Heart right ventricle (tissue), 16 donors: ENCODE data around the gene FRRS1L. TPM values are rescaled to one million over a fixed set of nuclear protein-coding genes. Genes with fewer than 3 reads are reported as not detected.

Experiments
- ATAC-seq, 8 donors: fragments of 200-7000 bp; cut with Tn5 transposase; one replicate each; pipeline ENCODE4 v1.9.1; 2020; ENCODE audit warnings: mild to moderate bottlenecking in 8 of 8, moderate library complexity in 8 of 8, moderate number of reproducible peaks in 1 of 8
- DNase-seq, 2 donors: peaks; one replicate each; pipeline ENCODE4 v3.0.0-alpha.2; 2020
- H3K27ac ChIP-seq, 10 donors: fragments of 200-600 bp; sonication (generic) in 2 of 10; one replicate each; pipeline versions ENCODE4 v1.5.0 to v1.8.0; 2020 to 2022; ENCODE audit warnings: mild to moderate bottlenecking in 3 of 10
- H3K27me3 ChIP-seq, 7 donors: fragments of 200-600 bp; one replicate each; pipeline ENCODE4 v1.8.0; 2021 to 2022; ENCODE audit warnings: mild to moderate bottlenecking in 2 of 7
- H3K36me3 ChIP-seq, 9 donors: fragments of 200-600 bp; sonication (generic) in 1 of 9; one replicate each; pipeline versions ENCODE4 v1.5.0 to v1.8.0; 2020 to 2022; ENCODE audit warnings: mild to moderate bottlenecking in 2 of 9
- H3K4me1 ChIP-seq, 9 donors: fragments of 200-600 bp; sonication (generic) in 1 of 9; one replicate each; pipeline versions ENCODE4 v1.5.0 to v1.8.0; 2020 to 2022; ENCODE audit warnings: mild to moderate bottlenecking in 4 of 9
- H3K4me3 ChIP-seq, 10 donors: fragments of 200-600 bp; sonication (generic) in 2 of 10; one replicate each; pipeline versions ENCODE4 v1.5.0 to v1.8.0; 2020 to 2022; ENCODE audit warnings: mild to moderate bottlenecking in 7 of 10, moderate library complexity in 2 of 10
- H3K9me3 ChIP-seq, 11 donors: fragments of 200-600 bp in 10 of 11; sonication (generic) in 2 of 11; one replicate each; pipeline versions ENCODE4 v1.5.0 to v1.8.0; 2013 to 2022; ENCODE audit warnings: mild to moderate bottlenecking in 2 of 11, control low read depth in 1 of 11, moderate library complexity in 1 of 11
- CTCF ChIP-seq, 9 donors: fragments of 200-600 bp; sonication (generic) in 2 of 9; IDR thresholded peaks; one replicate each; pipeline versions ENCODE4 v1.5.0 to v1.8.0; 2021 to 2022; ENCODE audit warnings: antibody characterized with exemption in 9 of 9, mild to moderate bottlenecking in 5 of 9, moderate library complexity in 1 of 9
- WGBS, 2 donors: extraction: QIAGEN DNeasy Blood & Tissue Kit; methylation state at CpG; one replicate each; pipeline ENCODE4 v1.1.7; 2013; ENCODE audit warnings: inconsistent platforms in 1 of 2; 5-methylcytosine and 5-hydroxymethylcytosine counted together
- intact Hi-C, 10 donors: fragments of 100-400 bp; cut with DNase I; formaldehyde crosslinking; loops; one replicate each; pipeline versions ENCODE4 v1.11.1 to v1.14.2; 2022
- polyA plus RNA-seq, 2 donors: library from polyadenylated mRNA; stranded (reverse); fragments of 200-250 nt; gene quantifications; one replicate each; pipeline ENCODE4 v1.2.3, GENCODE V29; 2013
- total RNA-seq, 10 donors: library from RNA; stranded (reverse); fragmentation: NEBNext Ultra II Directional in 3 of 10; extraction: Animal tissue kit (Norgen Biotek cat#: 25700) in 3 of 10; gene quantifications; one replicate each; pipeline versions ENCODE4 v1.2.1 to v1.2.4, GENCODE V29; 2021 to 2023
- donor health status: Arrhythmogenic right ventricular cardiomyopathy.
- donor health status: ischemic (EF 13 %, LVEDD 7.1; RV severe dilation, severe dysfunction).
- donor health status: healthy with polysubstance abuse.
- donor health status: DM: no; HTN: yes; CAD: no.
- donor health status: DM: no; HTN: no; CAD: no.
- donor health status: ischemic (EF 25% LVEDD 6.9; RV normal size, moderate dysfunction).
- donor health status: ischemic (EF 25% LVEDD 5.7; RV mildly dilated, moderate dysfunction).
- donor health status: healthy.
- donor health status: DM: yes; HTN: yes; CAD: no.
- donor health status: Ischemic cardiomyopathy.
- donor health status: ischemic (EF 35%, LVEDD 5.7; RV mildly dilated, moderate dysfunction).
- donor health status: nonischemic (EF 11% LVEDD 7.7; RV severe dilation, severe dysfunction).
- donor health status: DM: yes; HTN: yes; CAD: no.
- donor health status: PGD.
- donor health status: ischemic (EF 29% LVEDD 5.4; RV normal size, mild dysfunction).
- donor health status: nonischemic (EF 23%, LVEDD 6.1; RV moderate dilation, normal function).

Gene FRRS1L
- total and polyA plus RNA-seq, 12 donors, result 0.07 to 3.0 (median 1.3) TPM; not detected in 1

GRCh38 chr9:109097146-109097545, 69.9 kb downstream of the FRRS1L start:
- Histone ChIP-seq H3K4me1 (peaks cover 14 to 100% (median 76%) of the 10 kb centered on the region in 9 donors), H3K27me3 (no peaks in the 10 kb centered on the region), H3K9me3 (no peaks in the 10 kb centered on the region), H3K4me3 (no peak overlapping the region), H3K27ac (peak overlapping the region in 9 of 10 donors; percentile 45 to 91 (median 81)), H3K36me3 (peaks cover 0 to 27% (median 9%) of the 10 kb centered on the region in 9 donors)
- no peak for DNase-seq
- intact Hi-C loops, result no loop called here
- ATAC-seq, result no peak
- 92 to 94% methylated on average over 4 of the region's 4 CpGs for WGBS, 2 donors
- TF ChIP-seq CTCF (IDR thresholded peaks at IDR 0.05), result no peak

DNA sequence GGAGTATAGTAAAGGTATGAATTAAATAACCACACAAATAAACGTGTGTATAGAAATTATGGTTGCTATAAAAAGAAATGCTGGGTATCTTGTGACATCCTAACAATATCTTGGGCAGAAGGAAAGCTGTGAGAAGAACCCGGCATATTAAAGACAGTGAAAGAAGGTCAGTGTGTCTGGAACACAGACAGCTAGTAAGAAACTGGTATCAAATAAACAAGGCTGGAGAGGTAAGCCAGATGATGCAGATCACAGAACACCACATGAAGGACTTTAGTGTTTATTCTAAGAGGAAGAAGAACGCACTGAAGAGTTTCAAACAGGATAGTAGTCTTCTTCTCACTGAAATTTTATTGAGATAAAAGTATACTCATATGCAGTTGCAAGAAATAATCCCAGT, 71.7 kb downstream of the FRRS1L start:
- DNase-seq, result no peak
- H3K36me3 ChIP-seq, result peaks cover 0 to 46% (median 10%) of the 10 kb centered on the region in 9 donors
- no peak overlapping the region for H3K4me3 ChIP-seq
- no peaks in the 10 kb centered on the region for H3K27me3 ChIP-seq
- peak overlapping the region in 4 of 10 donors; percentile 81 to 91 (median 83) for H3K27ac ChIP-seq
- no peak for ATAC-seq
- H3K4me1 ChIP-seq, result peaks cover 14 to 86% (median 62%) of the 10 kb centered on the region in 9 donors
- WGBS, 2 donors, result 49 to 72% methylated on average over 3 of the region's 3 CpGs
- no peak for TF ChIP-seq CTCF (IDR thresholded peaks at IDR 0.05)
- intact Hi-C loops, result no loop called here
- no peaks in the 10 kb centered on the region for H3K9me3 ChIP-seq

- intact Hi-C loops, result no loop called here
- DNase-seq (no peak), ATAC-seq (no peak)
- H3K4me1 ChIP-seq, result peaks cover 12 to 75% (median 53%) of the 10 kb centered on the region in 9 donors
- TF ChIP-seq CTCF (IDR thresholded peaks at IDR 0.05), result no peak
- H3K4me3 ChIP-seq, result no peak overlapping the region
- peaks cover 0 to 56% (median 21%) of the 10 kb centered on the region in 9 donors for H3K36me3 ChIP-seq
- H3K9me3 ChIP-seq, result no peaks in the 10 kb centered on the region
- 62 to 69% methylated on average over 6 of the region's 6 CpGs for WGBS, 2 donors
- H3K27me3 ChIP-seq, result no peaks in the 10 kb centered on the region
- peak overlapping the region in 7 of 10 donors; percentile 10 to 91 (median 81) for H3K27ac ChIP-seq
Measured at GRCh38 chr9:109094268-109094667, 72.8 kb downstream of the FRRS1L start.

GRCh38 chr9:109092587-109092986, 74.5 kb downstream of the FRRS1L start:
- Histone ChIP-seq H3K27ac (peak overlapping the region in 4 of 10 donors; percentile 8 to 91 (median 50)), H3K9me3 (no peaks in the 10 kb centered on the region), H3K27me3 (no peaks in the 10 kb centered on the region), H3K4me1 (peaks cover 0 to 59% (median 36%) of the 10 kb centered on the region in 9 donors), H3K36me3 (peaks cover 0 to 73% (median 25%) of the 10 kb centered on the region in 9 donors), H3K4me3 (no peak overlapping the region)
- no peak for TF ChIP-seq CTCF (IDR thresholded peaks at IDR 0.05)
- intact Hi-C loops, result loop anchor here in 1 of 10 donors (2.0 kb wide), 1 partner anchor 38 kb away; no protein-coding TSS in a partner anchor
- DNase-seq (no peak), ATAC-seq (peak in 2 of 8 donors; percentile 49 to 73)
- WGBS, 2 donors, result 28 to 50% methylated on average over 1 of the region's 1 CpG
